Endodermal cell (in vitro differentiated cells): Measurements from ENCODE around the gene MEF2A. TPM values are rescaled to one million over a fixed set of nuclear protein-coding genes. Genes with fewer than 3 reads are reported as not detected.

Source experiments
- DNase-seq: peaks from one replicate; pipeline ENCODE4 v3.0.0-alpha.2; 2017
- H3K27ac ChIP-seq: 2 replicates; pipeline ENCODE4 v1.5.1; 2013; ENCODE audit warnings: mild to moderate bottlenecking, low read depth, low read length, moderate library complexity
- H3K27me3 ChIP-seq: 2 replicates; pipeline ENCODE4 v1.6.1; 2013; ENCODE audit warnings: mild to moderate bottlenecking, low read length, moderate library complexity; ENCODE audit not compliant: insufficient read depth, control insufficient read depth, poor library complexity, severe bottlenecking
- H3K36me3 ChIP-seq: 2 replicates; pipeline ENCODE4 v1.7.0; 2013; ENCODE audit warnings: mild to moderate bottlenecking, low read length, moderate library complexity; ENCODE audit not compliant: control insufficient read depth, insufficient read depth
- H3K4me1 ChIP-seq: one replicate; pipeline ENCODE4 v1.7.0; 2013; ENCODE audit warnings: low read length; ENCODE audit not compliant: control insufficient read depth, insufficient read depth
- H3K4me3 ChIP-seq: 2 replicates; pipeline ENCODE4 v1.5.1; 2013; ENCODE audit warnings: mild to moderate bottlenecking, low read length, moderate library complexity
- H3K9ac ChIP-seq: 2 replicates; pipeline ENCODE4 v1.6.1; 2013; ENCODE audit warnings: mild to moderate bottlenecking, low read length, moderate library complexity; ENCODE audit not compliant: poor library complexity, severe bottlenecking; ENCODE audit errors: extremely low read depth
- H3K9me3 ChIP-seq: 2 replicates; pipeline ENCODE4 v1.6.1; 2013; ENCODE audit warnings: mild to moderate bottlenecking, low read length, moderate library complexity; ENCODE audit not compliant: control insufficient read depth
- H3K27ac Mint-ChIP-seq: 2 replicates; pipeline ENCODE4 v1.8.0; 2020; ENCODE audit warnings: mixed read lengths
- H3K27me3 Mint-ChIP-seq: 2 replicates; pipeline ENCODE4 v1.8.0; 2021; ENCODE audit warnings: mild to moderate bottlenecking, mixed read lengths; ENCODE audit not compliant: insufficient read depth
- H3K36me3 Mint-ChIP-seq: 2 replicates; pipeline ENCODE4 v1.8.0; 2020; ENCODE audit warnings: low read depth, mixed read lengths
- H3K4me1 Mint-ChIP-seq: 2 replicates; pipeline ENCODE4 v1.8.0; 2020; ENCODE audit warnings: mixed read lengths
- H3K4me3 Mint-ChIP-seq: 2 replicates; pipeline ENCODE4 v1.8.0; 2020; ENCODE audit warnings: mild to moderate bottlenecking, moderate library complexity, mixed read lengths
- H3K9me3 Mint-ChIP-seq: 2 replicates; pipeline ENCODE4 v1.8.0; 2020; ENCODE audit warnings: mild to moderate bottlenecking, mixed read lengths
- WGBS, 2 experiments: methylation state at CpG; one replicate each; pipeline versions ENCODE4 v1.1.5 to v1.1.7; 2013; ENCODE audit warnings: missing lambda C conversion rate in 2 of 2, mixed read lengths in 1 of 2; ENCODE audit not compliant: insufficient coverage in 1 of 2, insufficient read length in 1 of 2; 5-methylcytosine and 5-hydroxymethylcytosine counted together
- total RNA-seq, 2 donors: library from RNA; stranded (reverse); fragmentation: NEBNext Ultra II Directional in 1 of 2; extraction: Animal tissue kit (Norgen Biotek cat#: 25700) in 1 of 2; gene quantifications; 2 replicates in 1 of 2; 3 replicates in 1 of 2; pipeline ENCODE4 v1.2.1, GENCODE V29; 2021
- TF ChIP-seq, protein P1 (sequence below): fragments of 200-600 bp; sonication (generic); conservative IDR thresholded peaks from 2 replicates; pipeline ENCODE4 v1.5.0; 2021; ENCODE audit warnings: antibody characterized with exemption, mild to moderate bottlenecking

Gene MEF2A
- total RNA-seq, 2 donors from 2014 or later: 23.5 to 28.6 TPM

DNA sequence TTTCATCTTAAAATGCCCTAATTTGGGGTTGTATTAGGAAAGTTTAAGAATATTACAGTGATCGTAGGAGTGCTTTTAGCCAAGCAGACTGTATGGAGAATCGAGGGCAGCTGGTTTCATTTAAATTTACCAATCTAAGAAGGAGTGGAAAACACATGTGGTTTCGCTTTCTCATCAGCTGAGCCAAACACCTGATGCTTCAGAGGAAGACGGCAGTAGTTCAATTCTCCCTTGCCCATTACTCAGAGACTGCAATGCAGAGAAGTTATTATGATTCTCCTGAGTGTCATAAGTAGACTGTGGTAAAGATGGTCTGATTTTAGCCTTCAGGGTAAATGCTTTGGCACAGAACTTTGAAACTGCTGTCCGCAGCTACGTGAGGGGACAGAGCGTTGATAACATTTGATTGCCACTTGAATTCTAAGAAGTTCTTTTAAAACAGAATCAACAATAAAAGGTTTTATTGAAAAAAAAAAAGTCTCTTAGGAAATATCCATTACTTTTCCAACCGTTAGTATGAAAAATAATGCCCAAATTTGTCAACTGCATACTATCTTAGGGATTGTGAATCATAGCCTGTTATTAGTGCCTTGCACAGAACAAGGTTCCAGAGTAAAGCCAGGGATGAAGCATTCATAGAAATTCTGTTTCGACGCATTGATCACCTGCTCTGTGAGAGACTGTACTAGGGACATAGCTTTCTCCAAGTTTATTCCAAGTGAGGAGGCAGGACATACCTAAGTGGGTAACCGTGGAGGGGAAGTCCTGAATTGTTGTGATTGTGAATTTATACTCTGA is 141.9 kb downstream of the MEF2A start:
- Histone ChIP-seq H3K4me1 (no peaks in the 10 kb centered on the region), H3K9me3 (no peaks in the 10 kb centered on the region), H3K27me3 (no peaks in the 10 kb centered on the region), H3K27ac (no peak overlapping the region), H3K9ac (no peak overlapping the region), H3K4me3 (no peak overlapping the region), H3K36me3 (peaks cover 29% of the 10 kb centered on the region)
- Mint-ChIP-seq H3K4me3 (no peak overlapping the region), H3K27me3 (no peaks in the 10 kb centered on the region), H3K27ac (no peak overlapping the region), H3K36me3 (peaks cover 35% of the 10 kb centered on the region), H3K9me3 (no peaks in the 10 kb centered on the region), H3K4me1 (peaks cover 18% of the 10 kb centered on the region)
- TF ChIP-seq, protein P1, sequence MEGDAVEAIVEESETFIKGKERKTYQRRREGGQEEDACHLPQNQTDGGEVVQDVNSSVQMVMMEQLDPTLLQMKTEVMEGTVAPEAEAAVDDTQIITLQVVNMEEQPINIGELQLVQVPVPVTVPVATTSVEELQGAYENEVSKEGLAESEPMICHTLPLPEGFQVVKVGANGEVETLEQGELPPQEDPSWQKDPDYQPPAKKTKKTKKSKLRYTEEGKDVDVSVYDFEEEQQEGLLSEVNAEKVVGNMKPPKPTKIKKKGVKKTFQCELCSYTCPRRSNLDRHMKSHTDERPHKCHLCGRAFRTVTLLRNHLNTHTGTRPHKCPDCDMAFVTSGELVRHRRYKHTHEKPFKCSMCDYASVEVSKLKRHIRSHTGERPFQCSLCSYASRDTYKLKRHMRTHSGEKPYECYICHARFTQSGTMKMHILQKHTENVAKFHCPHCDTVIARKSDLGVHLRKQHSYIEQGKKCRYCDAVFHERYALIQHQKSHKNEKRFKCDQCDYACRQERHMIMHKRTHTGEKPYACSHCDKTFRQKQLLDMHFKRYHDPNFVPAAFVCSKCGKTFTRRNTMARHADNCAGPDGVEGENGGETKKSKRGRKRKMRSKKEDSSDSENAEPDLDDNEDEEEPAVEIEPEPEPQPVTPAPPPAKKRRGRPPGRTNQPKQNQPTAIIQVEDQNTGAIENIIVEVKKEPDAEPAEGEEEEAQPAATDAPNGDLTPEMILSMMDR: no peak
- no peak for DNase-seq
- 90 to 91% methylated on average over 9 to 11 of the region's 11 CpGs for whole genome bisulfite sequencing, 2 experiments

DNA sequence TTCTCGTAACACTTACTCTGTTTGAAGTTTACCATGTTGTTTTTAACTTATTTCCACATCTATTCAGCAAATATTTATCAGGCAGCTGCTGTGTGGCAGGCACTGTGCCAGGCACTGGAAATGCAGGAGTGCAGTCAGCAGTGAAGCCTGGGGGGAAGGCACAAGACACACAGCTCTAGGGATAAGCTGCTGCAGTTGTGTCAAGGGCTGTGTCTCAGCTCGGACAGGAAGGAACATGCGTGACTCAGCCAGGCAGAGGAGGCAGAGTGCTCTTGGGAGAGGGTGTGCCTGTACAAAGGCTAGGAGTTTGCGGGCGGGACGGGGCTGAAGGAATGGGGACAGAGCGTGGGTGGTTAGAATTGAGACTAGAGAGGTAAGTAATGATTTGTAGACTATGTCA is 142.8 kb downstream of the MEF2A start:
- H3K9ac ChIP-seq: no peak overlapping the region
- peaks cover 39% of the 10 kb centered on the region for H3K36me3 Mint-ChIP-seq

DNA sequence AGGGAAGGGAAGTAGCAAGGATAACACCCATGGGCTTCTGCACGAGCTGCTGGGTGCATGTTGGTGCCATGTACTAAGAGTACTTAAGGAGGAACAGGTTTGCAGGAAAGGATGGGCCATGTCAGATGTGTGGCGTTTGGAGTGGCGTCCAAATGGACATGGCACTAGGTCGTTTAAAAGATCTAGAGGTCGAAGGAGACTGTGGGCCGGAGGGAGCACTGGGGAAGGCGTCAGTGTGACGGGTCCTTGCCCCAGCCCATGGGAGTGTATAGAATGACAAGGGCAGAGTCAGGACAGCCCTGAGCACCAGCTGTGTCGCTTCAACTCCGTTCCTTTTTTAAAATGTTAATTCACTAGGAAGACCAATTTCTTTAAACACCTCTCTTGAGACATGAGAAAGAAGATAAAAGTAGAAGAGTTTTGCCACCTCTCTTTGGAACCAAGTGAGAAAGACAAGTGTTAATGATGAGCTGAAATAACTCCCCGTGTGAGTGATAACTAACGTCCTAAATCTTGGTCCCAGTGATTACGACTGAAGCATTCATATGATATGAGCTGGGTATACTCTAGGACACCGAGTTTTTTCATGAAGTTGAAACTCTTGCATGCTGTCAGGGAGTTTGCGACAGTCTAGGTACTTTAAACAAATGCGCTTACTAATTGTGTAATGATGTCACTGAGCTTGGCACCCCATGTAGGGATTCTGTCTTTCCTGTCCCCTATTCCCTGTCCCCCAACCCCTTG is 143.6 kb downstream of the MEF2A start:
- H3K27ac Mint-ChIP-seq: no peak overlapping the region
- H3K36me3 Mint-ChIP-seq: peaks cover 39% of the 10 kb centered on the region
- peaks cover 45% of the 10 kb centered on the region for H3K36me3 ChIP-seq
- H3K9ac ChIP-seq: no peak overlapping the region
- no peak for DNase-seq
- H3K9me3 ChIP-seq: no peaks in the 10 kb centered on the region
- H3K27ac ChIP-seq: no peak overlapping the region
- no peaks in the 10 kb centered on the region for H3K9me3 Mint-ChIP-seq
- no peak overlapping the region for H3K4me3 ChIP-seq
- H3K27me3 Mint-ChIP-seq: no peaks in the 10 kb centered on the region
- H3K4me1 ChIP-seq: no peaks in the 10 kb centered on the region
- H3K4me3 Mint-ChIP-seq: no peak overlapping the region
- TF ChIP-seq, protein P1: no peak
- WGBS, 2 experiments: 89 to 91% methylated on average over 14 to 15 of the region's 16 CpGs
- H3K4me1 Mint-ChIP-seq: peaks cover 12% of the 10 kb centered on the region
- H3K27me3 ChIP-seq: no peaks in the 10 kb centered on the region

More for the DNA sequence above, 142.8 kb downstream of the MEF2A start:
- Histone ChIP-seq H3K36me3 (peaks cover 36% of the 10 kb centered on the region), H3K4me1 (no peaks in the 10 kb centered on the region), H3K27ac (no peak overlapping the region), H3K27me3 (no peaks in the 10 kb centered on the region), H3K9me3 (no peaks in the 10 kb centered on the region), H3K4me3 (no peak overlapping the region)
- peaks cover 16% of the 10 kb centered on the region for H3K4me1 Mint-ChIP-seq
- no peak overlapping the region for H3K27ac Mint-ChIP-seq
- TF ChIP-seq, protein P1: no peak
- 96 to 97% methylated on average over 6 to 7 of the region's 7 CpGs for WGBS, 2 experiments
- no peaks in the 10 kb centered on the region for H3K9me3 Mint-ChIP-seq
- no peak overlapping the region for H3K4me3 Mint-ChIP-seq
- H3K27me3 Mint-ChIP-seq: no peaks in the 10 kb centered on the region
- no peak for DNase-seq
